Measurements from ENCODE around the gene KDSR. TPM values are rescaled to one million over a fixed set of nuclear protein-coding genes. Genes with fewer than 3 reads are reported as not detected.

The KDSR gene
- total and polyA plus RNA-seq, 2 donors (not counting 1 experiment from before 2014, with no cell fraction given) = 43.3 to 54.1 TPM

GRCh38 chr18:63326011-63326410 lies 41.0 kb downstream of the KDSR start:
- Histone ChIP-seq H3K4me1 (ENCODE audit: control insufficient read depth, extremely low read depth, insufficient read depth, low read length) (no peaks in the 10 kb centered on the region), H3K9me3 (ENCODE audit: control insufficient read depth, insufficient read depth, low read depth, low read length) (no peaks in the 10 kb centered on the region)

GRCh38 chr18:63325086-63325686 lies 41.8 kb downstream of the KDSR start:
- H3K4me3 ChIP-seq (replicated peaks in 1 of 4; ENCODE audit: control extremely low read depth in 1 of 4, insufficient read depth in 1 of 4, low read depth in 3 of 4, low read length in 4 of 4) = no peak overlapping the region

More at GRCh38 chr18:63326011-63326410, 41.0 kb downstream of the KDSR start:
- no peak overlapping the region for H3K4me2 ChIP-seq (ENCODE audit: extremely low read depth, insufficient read depth, low read length)
- H3K27ac ChIP-seq (ENCODE audit: insufficient read depth, low read length) = no peak overlapping the region
- no peak for DNase-seq (ENCODE audit: low read depth in 2 of 2)
- no peaks in the 10 kb centered on the region for H4K20me1 ChIP-seq (ENCODE audit: control insufficient read depth, extremely low read depth, insufficient read depth, low read length)
- no peak overlapping the region for H3K9ac ChIP-seq (ENCODE audit: insufficient read depth, low read length)
- no peak overlapping the region for H3K4me3 ChIP-seq (replicated peaks in 1 of 4; ENCODE audit: control extremely low read depth in 1 of 4, insufficient read depth in 1 of 4, low read depth in 3 of 4, low read length in 4 of 4)
- no peak overlapping the region for H2AFZ ChIP-seq (ENCODE audit: low read length)
- H3K36me3 ChIP-seq (ENCODE audit: control insufficient read depth, insufficient read depth, low read length) = no peaks in the 10 kb centered on the region
- no peaks in the 10 kb centered on the region for H3K27me3 ChIP-seq (ENCODE audit: control insufficient read depth, insufficient read depth, low read length)
- H3K79me2 ChIP-seq (ENCODE audit: control insufficient read depth, insufficient read depth, low read length) = no peaks in the 10 kb centered on the region
- TF ChIP-seq CTCF (conservative IDR thresholded peaks at IDR 0.05 in 1 of 2, IDR thresholded peaks at IDR 0.05 in 1 of 2; ENCODE audit: low read depth in 1 of 2, low read length in 2 of 2) (no peak), EZH2 (IDR thresholded peaks at IDR 0.05; ENCODE audit: low read length, missing control alignments) (no peak)

More at GRCh38 chr18:63325086-63325686, 41.8 kb downstream of the KDSR start:
- H3K27ac ChIP-seq (ENCODE audit: insufficient read depth, low read length) = no peak overlapping the region
- no peak overlapping the region for H3K4me2 ChIP-seq (ENCODE audit: extremely low read depth, insufficient read depth, low read length)
- no peaks in the 10 kb centered on the region for H3K36me3 ChIP-seq (ENCODE audit: control insufficient read depth, insufficient read depth, low read length)
- no peaks in the 10 kb centered on the region for H3K4me1 ChIP-seq (ENCODE audit: control insufficient read depth, extremely low read depth, insufficient read depth, low read length)
- H3K79me2 ChIP-seq (ENCODE audit: control insufficient read depth, insufficient read depth, low read length) = no peaks in the 10 kb centered on the region
- no peak for DNase-seq (ENCODE audit: low read depth in 2 of 2)
- no peaks in the 10 kb centered on the region for H3K27me3 ChIP-seq (ENCODE audit: control insufficient read depth, insufficient read depth, low read length)
- H3K9me3 ChIP-seq (ENCODE audit: control insufficient read depth, insufficient read depth, low read depth, low read length) = no peaks in the 10 kb centered on the region
- TF ChIP-seq EZH2 (IDR thresholded peaks at IDR 0.05; ENCODE audit: low read length, missing control alignments) = no peak
- TF ChIP-seq CTCF (conservative IDR thresholded peaks at IDR 0.05 in 1 of 2, IDR thresholded peaks at IDR 0.05 in 1 of 2; ENCODE audit: low read depth in 1 of 2, low read length in 2 of 2) = no peak
- no peaks in the 10 kb centered on the region for H4K20me1 ChIP-seq (ENCODE audit: control insufficient read depth, extremely low read depth, insufficient read depth, low read length)
- no peak overlapping the region for H2AFZ ChIP-seq (ENCODE audit: low read length)
- no peak overlapping the region for H3K9ac ChIP-seq (ENCODE audit: insufficient read depth, low read length)

Measured in fibroblast of lung (primary cell).